HFF-Myc (cell line): ENCODE results near the gene CFAP77.

ENCODE experiments used
- DNase-seq: peaks from one replicate; pipeline ENCODE4 v3.0.0-alpha.2; 2011; ENCODE audit warnings: low read depth; ENCODE audit errors: extremely low read depth
- H3K4me3 ChIP-seq: replicated peaks from 2 replicates; pipeline ENCODE4 v1.5.1; 2011; ENCODE audit warnings: low read depth, mild to moderate bottlenecking, control low read depth, low read length
- TF ChIP-seq, protein P1 (sequence below): IDR thresholded peaks from 2 replicates; pipeline ENCODE4 v1.5.1; 2012; ENCODE audit warnings: mild to moderate bottlenecking, low read depth, low read length, control low read depth; ENCODE audit errors: missing control alignments

Gene CFAP77

DNA sequence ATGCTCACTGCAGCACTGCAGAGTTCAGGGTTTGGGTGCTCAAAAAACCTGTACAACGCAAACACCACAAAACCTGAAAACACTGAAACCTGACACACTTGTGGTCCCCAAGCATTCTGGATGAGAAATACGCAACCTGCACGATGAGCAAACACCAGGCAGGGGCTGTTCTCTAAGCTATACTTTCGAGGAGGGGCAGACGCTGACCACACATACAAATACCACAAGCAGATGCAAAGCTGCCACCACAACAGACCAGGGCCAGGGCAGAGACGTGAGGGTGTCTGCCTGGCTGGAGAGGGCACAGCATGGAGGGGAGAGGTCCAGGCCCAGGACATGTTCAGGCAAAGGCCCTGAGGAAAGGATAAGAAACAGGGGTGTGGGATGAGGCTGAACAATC is 195.4 kb downstream of the CFAP77 start:
- H3K4me3 ChIP-seq, result no peak overlapping the region
- DNase-seq, result no peak
- TF ChIP-seq, protein P1, sequence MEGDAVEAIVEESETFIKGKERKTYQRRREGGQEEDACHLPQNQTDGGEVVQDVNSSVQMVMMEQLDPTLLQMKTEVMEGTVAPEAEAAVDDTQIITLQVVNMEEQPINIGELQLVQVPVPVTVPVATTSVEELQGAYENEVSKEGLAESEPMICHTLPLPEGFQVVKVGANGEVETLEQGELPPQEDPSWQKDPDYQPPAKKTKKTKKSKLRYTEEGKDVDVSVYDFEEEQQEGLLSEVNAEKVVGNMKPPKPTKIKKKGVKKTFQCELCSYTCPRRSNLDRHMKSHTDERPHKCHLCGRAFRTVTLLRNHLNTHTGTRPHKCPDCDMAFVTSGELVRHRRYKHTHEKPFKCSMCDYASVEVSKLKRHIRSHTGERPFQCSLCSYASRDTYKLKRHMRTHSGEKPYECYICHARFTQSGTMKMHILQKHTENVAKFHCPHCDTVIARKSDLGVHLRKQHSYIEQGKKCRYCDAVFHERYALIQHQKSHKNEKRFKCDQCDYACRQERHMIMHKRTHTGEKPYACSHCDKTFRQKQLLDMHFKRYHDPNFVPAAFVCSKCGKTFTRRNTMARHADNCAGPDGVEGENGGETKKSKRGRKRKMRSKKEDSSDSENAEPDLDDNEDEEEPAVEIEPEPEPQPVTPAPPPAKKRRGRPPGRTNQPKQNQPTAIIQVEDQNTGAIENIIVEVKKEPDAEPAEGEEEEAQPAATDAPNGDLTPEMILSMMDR, result no peak

DNA sequence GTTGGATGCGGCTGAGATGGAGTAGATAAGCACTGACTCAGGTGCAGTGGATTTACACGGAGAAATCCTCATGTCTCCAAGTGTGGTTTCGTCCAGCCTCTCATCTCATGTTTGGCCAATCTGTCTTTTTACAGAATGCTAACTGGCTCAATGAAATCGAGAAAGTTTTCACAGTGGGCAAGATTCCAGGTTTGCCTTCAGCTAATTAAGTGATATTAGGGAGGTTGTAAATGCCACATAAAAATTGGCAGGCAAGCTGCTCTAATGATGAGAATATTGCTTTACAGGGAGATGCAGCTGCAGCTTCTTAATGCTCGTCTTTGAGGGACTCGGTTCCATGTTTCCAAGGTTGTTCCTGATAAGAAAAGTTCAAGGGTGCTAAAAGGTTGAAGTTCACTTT is 196.1 kb downstream of the CFAP77 start:
- no peak overlapping the region for H3K4me3 ChIP-seq
- no peak for DNase-seq
- TF ChIP-seq, protein P1, result no peak

DNA sequence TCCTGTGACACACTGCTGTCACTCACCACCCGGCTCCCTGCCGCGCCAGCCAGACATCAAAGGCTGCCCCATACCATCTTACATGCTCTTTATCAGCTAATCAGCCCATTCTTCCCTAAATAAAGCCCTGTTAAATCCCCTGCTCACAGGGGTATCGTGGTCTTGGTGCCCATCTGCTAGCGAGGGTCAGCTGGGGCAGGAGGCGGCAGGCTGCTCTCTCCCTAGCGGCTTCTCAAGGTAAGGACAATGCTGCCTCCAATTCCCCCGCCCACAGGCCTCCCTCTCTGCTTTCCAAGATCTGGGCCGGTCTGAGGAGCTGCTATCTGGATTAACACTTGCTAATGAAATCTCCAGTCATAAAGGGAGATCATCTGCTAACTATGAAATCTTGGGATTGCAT is 199.2 kb downstream of the CFAP77 start:
- no peak for DNase-seq
- TF ChIP-seq, protein P1, result no peak

DNA sequence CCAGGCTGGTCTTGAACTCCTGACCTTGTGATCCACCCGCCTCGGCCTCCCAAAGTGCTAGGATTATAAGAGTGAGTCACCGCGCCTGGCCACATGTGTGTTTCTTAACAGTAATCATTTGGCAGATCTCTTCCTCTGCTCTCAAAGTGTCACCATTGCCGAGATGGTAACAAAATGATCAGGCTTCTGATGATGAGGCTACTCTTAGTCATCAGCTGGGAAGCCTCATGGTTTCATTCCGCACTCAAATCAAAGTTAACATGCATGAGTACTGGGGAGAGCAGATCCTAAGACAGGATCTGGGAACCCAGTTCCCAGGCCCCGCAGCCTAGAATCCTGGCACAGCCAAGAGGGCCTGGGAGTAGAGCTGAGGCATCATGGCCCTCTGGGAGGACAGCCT is 199.8 kb downstream of the CFAP77 start:
- H3K4me3 ChIP-seq, result no peak overlapping the region
- TF ChIP-seq, protein P1, result no peak
- peak; percentile 82 for DNase-seq

More for the DNA sequence above, 199.2 kb downstream of the CFAP77 start:
- no peak overlapping the region for H3K4me3 ChIP-seq

DNA sequence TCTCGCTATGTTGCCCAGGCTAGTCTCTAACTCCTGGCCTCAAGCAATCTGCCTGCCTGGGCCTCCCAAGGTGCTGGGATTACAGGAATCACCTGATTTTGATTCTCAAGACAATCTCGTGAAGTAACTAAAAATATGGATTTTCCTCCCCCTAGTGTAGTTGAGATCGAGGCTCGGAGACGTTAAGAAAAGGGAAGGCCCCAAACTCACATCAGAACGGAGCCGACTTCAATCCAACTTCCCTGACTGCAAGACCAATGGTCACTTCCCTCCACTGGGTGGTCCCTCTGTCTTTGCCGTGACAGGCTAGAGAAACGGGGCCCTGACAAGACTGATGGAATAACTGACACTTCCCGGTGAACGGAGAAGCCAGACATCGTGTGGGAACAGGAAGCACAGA is 200.7 kb downstream of the CFAP77 start:
- no peak overlapping the region for H3K4me3 ChIP-seq
- no peak for DNase-seq
- TF ChIP-seq, protein P1, result no peak

DNA sequence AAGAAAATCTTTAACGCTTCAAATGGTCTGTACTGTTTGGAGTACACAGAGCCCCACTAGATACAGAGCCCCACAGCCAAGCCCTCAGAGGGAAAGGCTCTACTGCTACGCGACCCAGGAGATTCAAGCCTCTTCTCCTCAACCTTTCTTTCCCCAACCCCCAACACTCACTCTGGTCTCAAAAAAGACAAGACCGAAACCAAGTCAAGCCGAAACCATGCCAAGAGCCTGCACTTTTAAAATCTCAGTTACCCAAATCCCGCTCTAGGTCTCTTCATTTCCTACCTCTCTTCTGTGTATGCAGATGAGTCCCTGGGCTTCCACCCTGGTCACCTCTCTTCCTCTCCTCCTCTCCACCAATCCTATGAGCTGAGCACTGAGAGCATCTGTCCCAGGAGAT is 204.3 kb downstream of the CFAP77 start:
- no peak overlapping the region for H3K4me3 ChIP-seq
- DNase-seq, result no peak
- TF ChIP-seq, protein P1, result no peak

DNA sequence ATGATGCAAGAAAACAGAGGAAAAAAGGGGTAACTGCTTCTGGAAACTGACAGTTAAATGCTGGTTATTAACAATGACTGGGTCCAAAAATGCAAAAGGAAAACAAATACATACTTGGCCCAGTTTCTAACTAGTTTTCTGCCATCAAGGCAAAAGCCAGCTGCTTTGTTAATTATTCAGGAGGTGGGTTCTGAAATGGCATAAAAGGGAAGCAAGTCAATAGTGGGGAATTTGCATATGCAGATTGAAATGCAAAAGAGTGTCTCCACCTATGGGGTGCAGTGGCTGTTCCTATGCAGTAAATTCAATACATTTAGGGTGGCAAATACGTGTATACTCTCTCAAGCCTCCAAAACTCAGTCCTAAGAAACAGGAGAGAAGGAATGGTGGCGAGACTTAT is 205.8 kb downstream of the CFAP77 start:
- TF ChIP-seq, protein P1, result no peak
- H3K4me3 ChIP-seq, result no peak overlapping the region
- no peak for DNase-seq
